Loucy (cell line): Measurements from ENCODE around the gene LCE3B.

Source experiments
- H2AFZ ChIP-seq: fragments of 200-600 bp; sonication (generic); 2 replicates; pipeline ENCODE4 v1.6.0; 2016; ENCODE audit warnings: antibody characterized with exemption, mild to moderate bottlenecking, low read length, moderate library complexity
- H3F3A ChIP-seq: fragments of 200-600 bp; 2 replicates; pipeline ENCODE4 v1.6.0; 2016; ENCODE audit warnings: antibody characterized with exemption, low read depth, mild to moderate bottlenecking
- H3K27me3 ChIP-seq: fragments of 200-600 bp; sonication (generic); 2 replicates; pipeline ENCODE4 v1.6.1; 2014; ENCODE audit warnings: low read length, mild to moderate bottlenecking; ENCODE audit not compliant: insufficient read depth, poor library complexity, severe bottlenecking
- H3K36me3 ChIP-seq: fragments of 200-600 bp; sonication (generic); 2 replicates; pipeline ENCODE4 v1.6.1; 2016; ENCODE audit warnings: low read length; ENCODE audit not compliant: insufficient read depth
- H3K4me1 ChIP-seq: fragments of 200-600 bp; sonication (generic); 2 replicates; pipeline ENCODE4 v1.5.1; 2014; ENCODE audit warnings: low read length, mild to moderate bottlenecking; ENCODE audit not compliant: insufficient read depth, poor library complexity, severe bottlenecking
- H3K4me2 ChIP-seq: fragments of 200-600 bp; sonication (generic); 2 replicates; pipeline ENCODE4 v1.6.0; 2014; ENCODE audit warnings: antibody characterized with exemption, low read length, low read depth, mild to moderate bottlenecking; ENCODE audit not compliant: poor library complexity, severe bottlenecking
- H3K4me3 ChIP-seq: fragments of 200-600 bp; sonication (generic); 2 replicates; pipeline ENCODE4 v1.5.1; 2014; ENCODE audit warnings: low read length, mild to moderate bottlenecking, mixed read lengths; ENCODE audit not compliant: poor library complexity, severe bottlenecking
- H3K79me2 ChIP-seq: fragments of 200-600 bp; sonication (generic); 2 replicates; pipeline ENCODE4 v1.6.1; 2014; ENCODE audit warnings: low read length; ENCODE audit not compliant: insufficient read depth
- H3K9ac ChIP-seq: fragments of 200-600 bp; sonication (generic); 2 replicates; pipeline ENCODE4 v1.6.0; 2014; ENCODE audit warnings: mild to moderate bottlenecking, low read depth, low read length, moderate library complexity; ENCODE audit not compliant: poor library complexity, severe bottlenecking
- H3K9me2 ChIP-seq: fragments of 200-600 bp; sonication (generic); replicated peaks from 2 replicates; pipeline ENCODE4 v1.6.1; 2016; ENCODE audit warnings: low read depth, low read length, mixed read lengths
- H3K9me3 ChIP-seq: fragments of 200-600 bp; sonication (generic); 2 replicates; pipeline ENCODE4 v1.6.1; 2014; ENCODE audit warnings: mild to moderate bottlenecking, antibody characterized with exemption, low read length, low read depth; ENCODE audit not compliant: insufficient read depth
- H4K20me1 ChIP-seq: fragments of 200-600 bp; sonication (generic); 2 replicates; pipeline ENCODE4 v1.6.0; 2014; ENCODE audit warnings: antibody characterized with exemption, low read length, mild to moderate bottlenecking; ENCODE audit not compliant: insufficient read depth, poor library complexity, severe bottlenecking
- EZH2phosphoT487 ChIP-seq: fragments of 200-600 bp; IDR thresholded peaks from 2 replicates; pipeline ENCODE4 v1.6.1; 2018; ENCODE audit warnings: antibody characterized with exemption, mild to moderate bottlenecking, moderate library complexity, borderline replicate concordance
- TF ChIP-seq, protein P1 (sequence below): fragments of 200-600 bp; sonication (generic); conservative IDR thresholded peaks from 2 replicates; pipeline ENCODE4 v1.5.1; 2014; ENCODE audit warnings: mild to moderate bottlenecking, antibody characterized with exemption, low read length

LCE3B gene

DNA sequence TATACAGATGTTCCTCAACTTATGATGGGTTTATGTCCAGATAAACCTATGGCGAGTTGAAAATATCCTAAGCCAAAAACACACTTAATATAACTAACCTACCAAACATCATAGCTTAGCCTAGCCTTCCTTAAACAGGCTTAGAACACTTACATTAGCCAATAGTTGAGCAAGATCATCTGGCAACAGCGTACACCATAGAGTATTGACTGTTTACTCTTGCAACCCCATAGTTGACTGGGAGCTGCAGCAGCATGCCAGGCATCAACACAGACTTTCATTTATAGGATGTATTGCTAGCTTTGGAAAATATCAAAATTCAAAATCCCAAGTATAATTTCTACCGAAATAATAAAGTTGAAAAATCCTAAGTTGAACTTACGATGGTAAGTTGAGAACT lies 44.1 kb downstream of the LCE3B start:
- H3K79me2 ChIP-seq, result no peaks in the 10 kb centered on the region
- H4K20me1 ChIP-seq, result no peaks in the 10 kb centered on the region
- H3K36me3 ChIP-seq, result no peaks in the 10 kb centered on the region
- H3F3A ChIP-seq, result no peaks in the 10 kb centered on the region
- H3K27me3 ChIP-seq, result no peaks in the 10 kb centered on the region
- H3K4me2 ChIP-seq, result no peak overlapping the region
- TF ChIP-seq, protein P1, sequence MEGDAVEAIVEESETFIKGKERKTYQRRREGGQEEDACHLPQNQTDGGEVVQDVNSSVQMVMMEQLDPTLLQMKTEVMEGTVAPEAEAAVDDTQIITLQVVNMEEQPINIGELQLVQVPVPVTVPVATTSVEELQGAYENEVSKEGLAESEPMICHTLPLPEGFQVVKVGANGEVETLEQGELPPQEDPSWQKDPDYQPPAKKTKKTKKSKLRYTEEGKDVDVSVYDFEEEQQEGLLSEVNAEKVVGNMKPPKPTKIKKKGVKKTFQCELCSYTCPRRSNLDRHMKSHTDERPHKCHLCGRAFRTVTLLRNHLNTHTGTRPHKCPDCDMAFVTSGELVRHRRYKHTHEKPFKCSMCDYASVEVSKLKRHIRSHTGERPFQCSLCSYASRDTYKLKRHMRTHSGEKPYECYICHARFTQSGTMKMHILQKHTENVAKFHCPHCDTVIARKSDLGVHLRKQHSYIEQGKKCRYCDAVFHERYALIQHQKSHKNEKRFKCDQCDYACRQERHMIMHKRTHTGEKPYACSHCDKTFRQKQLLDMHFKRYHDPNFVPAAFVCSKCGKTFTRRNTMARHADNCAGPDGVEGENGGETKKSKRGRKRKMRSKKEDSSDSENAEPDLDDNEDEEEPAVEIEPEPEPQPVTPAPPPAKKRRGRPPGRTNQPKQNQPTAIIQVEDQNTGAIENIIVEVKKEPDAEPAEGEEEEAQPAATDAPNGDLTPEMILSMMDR, result no peak
- TF ChIP-seq EZH2phosphoT487, result no peak
- peaks cover 4% of the 10 kb centered on the region for H3K4me1 ChIP-seq
- H2AFZ ChIP-seq, result no peak overlapping the region
- H3K9me3 ChIP-seq, result no peaks in the 10 kb centered on the region
- H3K9ac ChIP-seq, result no peak overlapping the region
- H3K9me2 ChIP-seq, result no peaks in the 10 kb centered on the region
- H3K4me3 ChIP-seq, result no peak overlapping the region

DNA sequence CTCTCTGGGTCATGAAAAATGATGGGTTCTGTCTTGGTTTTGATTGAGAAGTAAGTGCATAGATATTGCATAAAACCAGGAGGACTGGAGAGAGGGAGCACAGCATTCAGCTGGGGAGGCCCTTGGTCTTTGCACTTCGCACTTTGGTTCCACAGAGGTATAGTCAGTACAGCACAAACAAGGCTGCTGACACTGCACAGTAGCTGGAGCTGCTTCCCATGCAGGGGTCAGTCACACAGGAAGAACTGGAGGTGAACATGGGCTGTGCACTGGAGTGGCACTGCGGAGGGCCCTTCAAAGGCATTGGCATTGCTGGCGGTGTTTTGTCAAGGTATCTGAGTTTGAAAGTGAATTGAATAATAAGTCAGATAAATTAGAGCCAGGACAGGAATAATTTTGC lies 45.0 kb downstream of the LCE3B start:
- Histone ChIP-seq H3K9ac (no peak overlapping the region), H3F3A (no peaks in the 10 kb centered on the region), H3K27me3 (no peaks in the 10 kb centered on the region), H3K4me3 (no peak overlapping the region), H3K4me2 (no peak overlapping the region), H4K20me1 (no peaks in the 10 kb centered on the region), H2AFZ (no peak overlapping the region), H3K4me1 (peaks cover 3% of the 10 kb centered on the region), H3K9me3 (no peaks in the 10 kb centered on the region), H3K79me2 (no peaks in the 10 kb centered on the region), H3K36me3 (no peaks in the 10 kb centered on the region), H3K9me2 (no peaks in the 10 kb centered on the region)
- no peak for TF ChIP-seq EZH2phosphoT487
- TF ChIP-seq, protein P1, result no peak

GRCh38 chr1:152663098-152663497 lies 49.5 kb downstream of the LCE3B start, which contains the start of gene LCE2D:
Gene LCE2D, plus strand, starts transcription at chr1:152663380. Its CDS starts 726 bp downstream, at chr1:152664106.
- H3K36me3 ChIP-seq, result no peaks in the 10 kb centered on the region
- no peaks in the 10 kb centered on the region for H4K20me1 ChIP-seq
- TF ChIP-seq EZH2phosphoT487, result no peak
- TF ChIP-seq, protein P1, result no peak
- H3K27me3 ChIP-seq, result no peaks in the 10 kb centered on the region
- no peaks in the 10 kb centered on the region for H3K4me1 ChIP-seq
- no peaks in the 10 kb centered on the region for H3K9me2 ChIP-seq
- H3K9ac ChIP-seq, result no peak within 1 kb of the TSS
- H3K4me2 ChIP-seq, result no peak within 1 kb of the TSS
- H3F3A ChIP-seq, result no peaks in the 10 kb centered on the region
- no peak within 1 kb of the TSS for H2AFZ ChIP-seq
- H3K79me2 ChIP-seq, result no peaks in the 10 kb centered on the region
- no peak within 1 kb of the TSS for H3K4me3 ChIP-seq
- H3K9me3 ChIP-seq, result no peaks in the 10 kb centered on the region
